B cell (primary cell): ENCODE data around the gene CDH1. TPM values are rescaled to one million over a fixed set of nuclear protein-coding genes. Genes with fewer than 3 reads are reported as not detected.

Experiments used
- ATAC-seq: fragments of 200-7000 bp; cut with Tn5 transposase; one replicate; pipeline ENCODE4 v1.10.0; 2021; ENCODE audit warnings: low read depth, mild to moderate bottlenecking, moderate number of reproducible peaks, moderate library complexity
- CTCF ChIA-PET: fragments of 350-600 bp; sonication (Branson Sonifier 250); formaldehyde crosslinking; loops from one replicate; lab custom pipeline; 2021; ENCODE audit warnings: antibody characterized with exemption, inconsistent platforms; lab: Charles Lee
- POLR2A ChIA-PET: fragments of 350-600 bp; sonication (Branson Sonifier 250); formaldehyde crosslinking; loops from one replicate; lab custom pipeline; 2021; ENCODE audit warnings: antibody characterized with exemption; lab: Charles Lee
- DNase-seq: peaks from one replicate; pipeline ENCODE4 v3.0.0; 2013
- H2AFZ ChIP-seq: 2 replicates; pipeline ENCODE4 v1.6.1; 2012; ENCODE audit warnings: mild to moderate bottlenecking, low read depth, low read length; ENCODE audit not compliant: insufficient read depth, poor library complexity, severe bottlenecking
- H3K27ac ChIP-seq, 2 donors: 1 replicate in 1 of 2; 2 replicates in 1 of 2; pipeline ENCODE4 v1.5.1; 2012 to 2013; ENCODE audit warnings: low read length in 2 of 2, mild to moderate bottlenecking in 2 of 2, moderate library complexity in 1 of 2
- H3K27me3 ChIP-seq, 4 experiments: fragments of 200-600 bp in 1 of 4; sonication (generic) in 1 of 4; replicated peaks in 1 of 4; 1 replicate in 2 of 4; 2 replicates in 2 of 4; pipeline versions ENCODE4 v1.6.1 to v1.7.0; 2013 to 2016; ENCODE audit warnings: low read length in 3 of 4, mild to moderate bottlenecking in 2 of 4, mixed read lengths in 1 of 4, moderate library complexity in 1 of 4; ENCODE audit not compliant: insufficient read depth in 4 of 4, control insufficient read depth in 3 of 4; ENCODE audit errors: control extremely low read depth in 1 of 4
- H3K36me3 ChIP-seq, 2 experiments: replicated peaks in 1 of 2; 1 replicate in 1 of 2; 2 replicates in 1 of 2; pipeline versions ENCODE4 v1.6.1 to v1.7.1; 2013; ENCODE audit warnings: low read length in 1 of 2; ENCODE audit not compliant: insufficient read depth in 2 of 2, control insufficient read depth in 1 of 2; ENCODE audit errors: control extremely low read depth in 1 of 2, extremely low read depth in 1 of 2
- H3K4me1 ChIP-seq, 2 donors: fragments of 200-600 bp in 1 of 2; sonication (generic) in 1 of 2; 1 replicate in 1 of 2; 2 replicates in 1 of 2; pipeline versions ENCODE4 v1.5.1 to v1.6.1; 2013 to 2017; ENCODE audit warnings: low read length in 2 of 2; ENCODE audit not compliant: control insufficient read depth in 2 of 2, insufficient read depth in 2 of 2
- H3K4me2 ChIP-seq: replicated peaks from 2 replicates; pipeline ENCODE3; 2012; ENCODE audit warnings: mild to moderate bottlenecking, low read depth, low read length; ENCODE audit not compliant: poor library complexity, severe bottlenecking
- H3K4me3 ChIP-seq, 5 experiments: fragments of 200-600 bp in 1 of 5; sonication (generic) in 1 of 5; 1 replicate in 3 of 5; 2 replicates in 2 of 5; pipeline versions ENCODE4 v1.5.1 to v1.7.0; 2011 to 2016; ENCODE audit warnings: low read length in 4 of 5, mild to moderate bottlenecking in 4 of 5, low read depth in 2 of 5, control low read depth in 1 of 5, moderate library complexity in 1 of 5; ENCODE audit not compliant: insufficient read depth in 1 of 5; ENCODE audit errors: control extremely low read depth in 1 of 5, extremely low read depth in 1 of 5
- H3K79me2 ChIP-seq: fragments of 200-600 bp; sonication (generic); one replicate; pipeline ENCODE4 v1.6.0; 2016; ENCODE audit warnings: low read length; ENCODE audit not compliant: control insufficient read depth, insufficient read depth
- H3K9ac ChIP-seq: fragments of 200-600 bp; sonication (generic); 2 replicates; pipeline ENCODE4 v1.6.1; 2017; ENCODE audit warnings: mild to moderate bottlenecking, low read length, moderate library complexity
- H3K9me3 ChIP-seq, 3 donors: one replicate each; pipeline versions ENCODE4 v1.6.1 to v1.7.1; 2013; ENCODE audit warnings: low read length in 2 of 3; ENCODE audit not compliant: control insufficient read depth in 2 of 3, insufficient read depth in 1 of 3; ENCODE audit errors: control extremely low read depth in 1 of 3
- H4K20me1 ChIP-seq: 2 replicates; pipeline ENCODE4 v1.6.0; 2012; ENCODE audit warnings: mild to moderate bottlenecking, low read length; ENCODE audit not compliant: insufficient read depth, control insufficient read depth, poor library complexity, severe bottlenecking
- H3K27ac Mint-ChIP-seq: one replicate; pipeline ENCODE4 v1.8.0; 2021; ENCODE audit warnings: mixed read lengths
- H3K27me3 Mint-ChIP-seq: one replicate; pipeline ENCODE4 v1.8.0; 2021; ENCODE audit warnings: mixed read lengths
- H3K4me1 Mint-ChIP-seq: one replicate; pipeline ENCODE4 v1.8.0; 2021; ENCODE audit warnings: mixed read lengths
- H3K4me3 Mint-ChIP-seq: one replicate; pipeline ENCODE4 v1.8.0; 2021; ENCODE audit warnings: mixed read lengths
- H3K9me3 Mint-ChIP-seq: one replicate; pipeline ENCODE4 v1.8.0; 2022; ENCODE audit warnings: mixed read lengths; ENCODE audit not compliant: insufficient read depth
- CTCF ChIP-seq: fragments of 200-600 bp; IDR thresholded peaks from one replicate; pipeline ENCODE4 v1.8.0; 2022; ENCODE audit warnings: antibody characterized with exemption, mild to moderate bottlenecking
- EZH2 ChIP-seq: IDR thresholded peaks from 2 replicates; pipeline ENCODE4 v1.6.1; 2012; ENCODE audit warnings: borderline replicate concordance, low read depth, mild to moderate bottlenecking, moderate library complexity, low read length; ENCODE audit not compliant: insufficient read depth, poor library complexity, severe bottlenecking
- WGBS: methylation state at CpG from one replicate; pipeline ENCODE4 v1.1.5; 2013; ENCODE audit warnings: missing lambda C conversion rate; ENCODE audit not compliant: insufficient coverage; 5-methylcytosine and 5-hydroxymethylcytosine counted together
- intact Hi-C: fragments of 100-400 bp; cut with micrococcal nuclease; formaldehyde crosslinking; loops from one replicate; pipeline ENCODE4 v1.10.0; 2022
- polyA plus RNA-seq: library from polyadenylated mRNA; depleted of rRNA; stranded (reverse); fragments of >200 nt; gene quantifications from 2 replicates; pipeline ENCODE4 v1.2.3, GENCODE V29; 2012
- total RNA-seq, 2 donors: library from RNA; stranded (reverse); fragments of 120-200 nt in 1 of 2; gene quantifications; 1 replicate in 1 of 2; 2 replicates in 1 of 2; pipeline versions ENCODE4 v1.2.3 to v1.2.4, GENCODE V29; 2013 to 2022

Gene CDH1
- total and polyA plus RNA-seq, 2 donors (not counting 1 experiment from before 2014, with no cell fraction given) = 2.0 TPM; not detected in 1

DNA sequence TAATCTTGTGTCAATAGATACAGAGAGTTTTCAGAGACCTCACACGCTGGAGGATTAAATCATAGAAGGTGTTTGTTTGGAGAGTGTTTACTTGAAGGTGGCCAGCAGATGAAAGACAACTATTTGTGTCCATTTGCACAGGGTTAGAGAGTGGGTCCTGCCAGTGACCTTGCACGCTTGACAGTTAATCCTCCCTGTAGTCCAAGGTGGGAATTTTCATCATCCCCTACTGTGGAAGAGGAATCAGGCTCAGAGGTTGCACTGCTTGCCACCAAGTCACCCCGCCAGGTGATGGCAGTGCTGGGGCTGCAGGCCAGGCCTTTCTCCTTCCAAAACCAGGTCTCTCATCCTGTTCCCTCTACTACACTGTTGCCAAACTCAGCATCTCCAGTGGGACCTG, 12.3 kb downstream of the CDH1 start:
- no peak for ATAC-seq
- CTCF ChIA-PET = interaction anchor here (1.1 to 1.5 kb wide), 2 partner anchors 48 to 51 kb away, joined by 3 to 7 read pairs; no protein-coding TSS in a partner anchor
- Histone ChIP-seq H3K4me2 (no peak overlapping the region), H4K20me1 (no peaks in the 10 kb centered on the region), H2AFZ (no peak overlapping the region), H3K9me3 (no peaks in the 10 kb centered on the region), H3K27ac (no peak overlapping the region), H3K4me3 (no peak overlapping the region), H3K9ac (no peak overlapping the region), H3K4me1 (no peaks in the 10 kb centered on the region), H3K79me2 (no peaks in the 10 kb centered on the region), H3K27me3 (peaks cover 0 to 4% (median 1%) of the 10 kb centered on the region in 4 experiments), H3K36me3 (no peaks in the 10 kb centered on the region)
- intact Hi-C loops = loop anchor here (10.0 kb wide), 1 partner anchor 45 kb away; no protein-coding TSS in a partner anchor
- 100% methylated on average over 3 of the region's 3 CpGs for WGBS
- POLR2A ChIA-PET = no interaction called here
- no peaks in the 10 kb centered on the region for H3K9me3 Mint-ChIP-seq
- H3K27ac Mint-ChIP-seq = no peak overlapping the region
- peaks cover 17% of the 10 kb centered on the region for H3K27me3 Mint-ChIP-seq
- TF ChIP-seq CTCF (no peak), EZH2 (no peak)
- H3K4me1 Mint-ChIP-seq = peaks cover 6% of the 10 kb centered on the region
- H3K4me3 Mint-ChIP-seq = no peak overlapping the region
- no peak for DNase-seq

DNA sequence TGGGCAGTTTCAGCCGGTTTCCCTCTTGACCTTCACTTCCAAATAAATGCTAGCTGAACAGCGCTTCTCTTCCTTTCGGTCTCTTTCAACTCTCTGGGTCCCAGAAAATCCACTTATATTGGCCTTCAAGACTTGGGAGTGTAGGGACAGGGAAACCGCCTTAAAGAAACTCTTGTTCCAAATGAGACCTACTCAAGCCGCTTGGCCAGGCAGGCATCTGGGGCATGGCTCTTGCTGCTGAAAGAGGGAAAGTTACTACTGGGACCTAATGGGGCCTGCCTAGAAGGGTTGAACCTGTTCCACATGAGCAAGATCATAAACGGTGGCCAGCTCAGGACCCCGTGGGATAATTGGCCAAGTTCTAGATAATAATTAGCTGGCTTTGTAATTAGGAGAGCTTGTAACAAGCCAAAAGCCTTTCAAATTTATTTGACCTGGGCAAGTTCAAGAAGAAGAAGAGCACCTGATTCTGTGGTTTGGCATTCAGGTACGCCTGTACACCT, 13.2 kb downstream of the CDH1 start:
- peaks cover 0 to 4% (median 1%) of the 10 kb centered on the region in 4 experiments for H3K27me3 ChIP-seq
- H3K27ac ChIP-seq = no peak overlapping the region
- ChIA-PET POLR2A (interaction anchor here (0.7 kb wide), 1 partner anchor 451 kb away, joined by 4 read pairs; no protein-coding TSS in a partner anchor), CTCF (interaction anchor here (1.1 to 1.5 kb wide), 2 partner anchors 47 to 50 kb away, joined by 3 to 7 read pairs; no protein-coding TSS in a partner anchor)
- H3K36me3 ChIP-seq = no peaks in the 10 kb centered on the region
- H2AFZ ChIP-seq = no peak overlapping the region
- Mint-ChIP-seq H3K9me3 (no peaks in the 10 kb centered on the region), H3K27me3 (peaks cover 13% of the 10 kb centered on the region), H3K27ac (no peak overlapping the region), H3K4me1 (peaks cover 8% of the 10 kb centered on the region), H3K4me3 (no peak overlapping the region)
- H3K79me2 ChIP-seq = no peaks in the 10 kb centered on the region
- intact Hi-C loops = no loop called here
- H3K4me2 ChIP-seq = no peak overlapping the region
- DNase-seq (no peak), ATAC-seq (no peak)
- TF ChIP-seq CTCF (no peak), EZH2 (no peak)
- no peak overlapping the region for H3K9ac ChIP-seq
- no peaks in the 10 kb centered on the region for H4K20me1 ChIP-seq
- 89% methylated on average over 3 of the region's 8 CpGs for WGBS
- H3K4me1 ChIP-seq = no peaks in the 10 kb centered on the region
- H3K4me3 ChIP-seq = no peak overlapping the region
- H3K9me3 ChIP-seq = no peaks in the 10 kb centered on the region
